DOHH2 (cell line): ENCODE measurements around the gene HOXD10.

Experiments used
- H3F3A ChIP-seq: fragments of 200-600 bp; sonication (generic), shearing (Covaris generic); 2 replicates; pipeline ENCODE4 v1.6.0; 2016; ENCODE audit warnings: antibody characterized with exemption, mild to moderate bottlenecking; ENCODE audit not compliant: control insufficient read depth, insufficient read depth
- H3K27ac ChIP-seq: fragments of 200-600 bp; sonication (generic); 2 replicates; pipeline ENCODE4 v1.5.1; 2014; ENCODE audit warnings: low read depth, mild to moderate bottlenecking, low read length, moderate library complexity
- H3K27me3 ChIP-seq: fragments of 200-600 bp; sonication (generic); 2 replicates; pipeline ENCODE4 v1.6.1; 2014; ENCODE audit warnings: mild to moderate bottlenecking, low read length, mixed read lengths; ENCODE audit not compliant: control insufficient read depth
- H3K36me3 ChIP-seq: fragments of 200-600 bp; sonication (generic); 2 replicates; pipeline ENCODE4 v1.6.1; 2014; ENCODE audit warnings: mild to moderate bottlenecking, low read length, moderate library complexity, mixed read lengths; ENCODE audit not compliant: control insufficient read depth
- H3K4me1 ChIP-seq: fragments of 200-600 bp; sonication (generic); 2 replicates; pipeline ENCODE4 v1.6.1; 2014; ENCODE audit warnings: mild to moderate bottlenecking, low read length, mixed read lengths; ENCODE audit not compliant: control insufficient read depth
- H3K4me2 ChIP-seq: fragments of 200-600 bp; sonication (generic); 2 replicates; pipeline ENCODE4 v1.6.0; 2014; ENCODE audit warnings: mild to moderate bottlenecking, low read length, moderate library complexity
- H3K4me3 ChIP-seq: fragments of 200-600 bp; sonication (generic); 2 replicates; pipeline ENCODE4 v1.5.1; 2014; ENCODE audit warnings: mild to moderate bottlenecking, low read length, mixed read lengths
- H3K79me2 ChIP-seq: fragments of 200-600 bp; sonication (generic); 2 replicates; pipeline ENCODE4 v1.6.1; 2014; ENCODE audit warnings: mild to moderate bottlenecking, low read length, mixed read lengths; ENCODE audit not compliant: control insufficient read depth
- H3K9me2 ChIP-seq: fragments of 200-600 bp; sonication (generic); replicated peaks from 2 replicates; pipeline ENCODE4 v1.6.1; 2014; ENCODE audit warnings: mild to moderate bottlenecking, low read length, mixed read lengths; ENCODE audit not compliant: control insufficient read depth
- H3K9me3 ChIP-seq: fragments of 200-600 bp; sonication (generic); 2 replicates; pipeline ENCODE4 v1.6.1; 2014; ENCODE audit warnings: antibody characterized with exemption, low read length, mixed read lengths; ENCODE audit not compliant: control insufficient read depth, insufficient read depth
- H4K20me1 ChIP-seq: fragments of 200-600 bp; sonication (generic); 2 replicates; pipeline ENCODE4 v1.6.0; 2014; ENCODE audit warnings: low read depth, mild to moderate bottlenecking, antibody characterized with exemption, low read length, moderate library complexity; ENCODE audit not compliant: control insufficient read depth, insufficient read depth
- EZH2phosphoT487 ChIP-seq: fragments of 200-600 bp; sonication (generic); IDR thresholded peaks from 2 replicates; pipeline ENCODE4 v1.6.1; 2017; ENCODE audit warnings: borderline replicate concordance, mild to moderate bottlenecking, antibody characterized with exemption, low read length, moderate library complexity, mixed read lengths
- TF ChIP-seq, protein P1 (sequence below): fragments of 200-600 bp; sonication (generic); IDR thresholded peaks from one replicate; pipeline ENCODE4 v1.5.1; 2014; ENCODE audit warnings: antibody characterized with exemption, mild to moderate bottlenecking, low read depth, low read length; ENCODE audit not compliant: poor library complexity, severe bottlenecking

Gene HOXD10

DNA sequence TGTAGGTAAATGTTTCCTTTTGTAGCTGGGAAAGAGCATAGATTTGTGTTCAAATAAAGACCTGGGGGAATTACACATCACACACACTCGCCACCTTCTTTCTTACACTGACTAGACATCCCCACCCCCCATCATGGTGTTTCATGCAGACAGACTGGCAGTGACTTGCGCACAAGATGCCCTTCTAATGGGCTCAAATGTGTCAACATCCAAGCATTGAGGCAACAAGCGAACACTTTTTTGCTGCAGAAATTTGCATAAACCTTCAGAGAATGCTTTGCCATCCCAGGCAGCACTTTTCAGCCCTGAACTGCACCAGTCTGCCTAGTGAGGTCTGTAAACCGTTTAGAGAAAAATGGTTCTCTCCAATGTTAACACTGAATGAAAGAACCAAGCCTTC lies 17.5 kb downstream of the HOXD10 start:
- TF ChIP-seq, protein P1, sequence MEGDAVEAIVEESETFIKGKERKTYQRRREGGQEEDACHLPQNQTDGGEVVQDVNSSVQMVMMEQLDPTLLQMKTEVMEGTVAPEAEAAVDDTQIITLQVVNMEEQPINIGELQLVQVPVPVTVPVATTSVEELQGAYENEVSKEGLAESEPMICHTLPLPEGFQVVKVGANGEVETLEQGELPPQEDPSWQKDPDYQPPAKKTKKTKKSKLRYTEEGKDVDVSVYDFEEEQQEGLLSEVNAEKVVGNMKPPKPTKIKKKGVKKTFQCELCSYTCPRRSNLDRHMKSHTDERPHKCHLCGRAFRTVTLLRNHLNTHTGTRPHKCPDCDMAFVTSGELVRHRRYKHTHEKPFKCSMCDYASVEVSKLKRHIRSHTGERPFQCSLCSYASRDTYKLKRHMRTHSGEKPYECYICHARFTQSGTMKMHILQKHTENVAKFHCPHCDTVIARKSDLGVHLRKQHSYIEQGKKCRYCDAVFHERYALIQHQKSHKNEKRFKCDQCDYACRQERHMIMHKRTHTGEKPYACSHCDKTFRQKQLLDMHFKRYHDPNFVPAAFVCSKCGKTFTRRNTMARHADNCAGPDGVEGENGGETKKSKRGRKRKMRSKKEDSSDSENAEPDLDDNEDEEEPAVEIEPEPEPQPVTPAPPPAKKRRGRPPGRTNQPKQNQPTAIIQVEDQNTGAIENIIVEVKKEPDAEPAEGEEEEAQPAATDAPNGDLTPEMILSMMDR: no peak
- no peak for TF ChIP-seq EZH2phosphoT487
- Histone ChIP-seq H3K79me2 (no peaks in the 10 kb centered on the region), H3F3A (no peaks in the 10 kb centered on the region), H3K4me1 (no peaks in the 10 kb centered on the region), H3K4me3 (no peak overlapping the region), H3K9me2 (no peaks in the 10 kb centered on the region), H4K20me1 (no peaks in the 10 kb centered on the region), H3K36me3 (no peaks in the 10 kb centered on the region), H3K27ac (no peak overlapping the region), H3K4me2 (no peak overlapping the region), H3K27me3 (peaks cover 8% of the 10 kb centered on the region; the same call in 1 of the 2 replicates), H3K9me3 (no peaks in the 10 kb centered on the region)

DNA sequence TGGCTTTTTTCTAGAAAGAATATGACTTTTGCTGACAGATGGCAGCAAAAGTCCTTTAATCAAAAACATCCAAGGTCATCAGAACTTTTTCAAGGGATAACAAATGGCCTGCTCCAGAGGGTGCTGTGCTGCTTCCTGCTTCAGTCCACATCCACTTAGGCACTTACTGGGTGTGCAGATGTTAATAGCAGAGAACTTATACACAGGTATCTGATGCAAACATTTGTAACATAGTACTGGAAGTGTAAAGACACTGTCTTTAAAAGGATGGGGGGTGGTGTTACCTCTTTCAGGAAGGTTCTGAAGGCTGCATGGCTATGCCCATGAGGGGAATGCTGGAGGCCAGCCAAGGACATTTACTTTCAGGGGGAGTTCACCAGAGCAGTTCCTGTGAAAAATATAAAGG lies 18.5 kb downstream of the HOXD10 start:
- Histone ChIP-seq H3K79me2 (no peaks in the 10 kb centered on the region), H3K27ac (no peak overlapping the region), H3F3A (no peaks in the 10 kb centered on the region), H3K4me2 (no peak overlapping the region), H3K9me2 (no peaks in the 10 kb centered on the region), H3K27me3 (peaks cover 8% of the 10 kb centered on the region; the same call in 1 of the 2 replicates), H3K9me3 (no peaks in the 10 kb centered on the region), H3K4me3 (no peak overlapping the region), H3K36me3 (no peaks in the 10 kb centered on the region), H3K4me1 (no peaks in the 10 kb centered on the region), H4K20me1 (no peaks in the 10 kb centered on the region)
- TF ChIP-seq EZH2phosphoT487: no peak
- TF ChIP-seq, protein P1: no peak

DNA sequence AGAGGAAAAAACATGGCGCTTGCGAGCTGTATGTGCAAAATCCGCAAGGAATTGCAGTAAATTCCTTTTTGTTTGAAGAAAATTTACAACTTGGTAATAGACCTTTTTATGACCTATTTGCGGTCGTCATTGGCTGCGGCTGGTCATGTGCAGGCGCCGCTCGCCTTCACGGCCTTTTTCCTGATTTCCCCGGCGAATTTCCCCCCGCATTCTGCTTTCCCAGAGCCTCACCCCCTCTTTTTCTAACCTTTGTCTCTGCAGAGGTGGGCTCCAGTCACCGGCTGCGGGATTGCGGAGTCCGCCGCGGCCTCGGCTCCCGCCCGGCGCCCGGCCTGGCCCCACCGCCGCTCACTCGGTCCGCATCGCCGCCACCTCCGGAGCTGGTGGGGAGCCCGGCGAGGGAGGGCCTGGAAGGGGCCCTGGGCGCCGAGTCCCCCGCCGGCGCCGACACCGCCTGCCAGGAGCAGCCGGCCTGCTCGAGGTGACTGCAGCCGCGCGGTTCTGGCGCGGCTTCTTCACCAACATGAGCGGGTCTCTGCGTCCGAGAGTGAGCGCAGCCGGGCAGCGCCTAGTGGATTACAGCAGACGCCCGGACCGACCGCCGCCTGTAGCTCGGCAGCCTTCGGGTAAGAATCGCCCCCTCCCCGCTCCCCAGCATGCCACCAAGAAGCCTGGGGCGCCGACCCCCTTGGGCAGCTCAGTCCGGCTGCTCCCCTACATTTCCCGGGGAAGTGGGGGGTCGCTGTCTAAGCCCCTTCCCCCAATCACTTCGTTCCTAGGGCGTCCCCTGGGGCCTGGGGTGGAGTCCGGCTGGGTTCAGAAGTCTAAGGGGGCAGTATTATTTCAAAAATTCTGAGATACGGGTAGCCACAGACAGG lies 20.0 kb downstream of the HOXD10 start:
- H3K79me2 ChIP-seq: no peaks in the 10 kb centered on the region
- no peak overlapping the region for H3K4me3 ChIP-seq
- H3K9me3 ChIP-seq: no peaks in the 10 kb centered on the region
- no peaks in the 10 kb centered on the region for H3K36me3 ChIP-seq
- peaks cover 8% of the 10 kb centered on the region; the same call in 1 of the 2 replicates for H3K27me3 ChIP-seq
- H3K4me1 ChIP-seq: peaks cover 3% of the 10 kb centered on the region; the same call in 1 of the 2 replicates
- H3K4me2 ChIP-seq: no peak overlapping the region
- H4K20me1 ChIP-seq: no peaks in the 10 kb centered on the region
- TF ChIP-seq, protein P1: no peak
- TF ChIP-seq EZH2phosphoT487: no peak
- H3F3A ChIP-seq: no peaks in the 10 kb centered on the region
- no peaks in the 10 kb centered on the region for H3K9me2 ChIP-seq
- H3K27ac ChIP-seq: no peak overlapping the region
